ENCODE results near the gene SSRP1.
"Not testable (repeated sequence)": the region's sequence is repeated elsewhere in the genome, so short reads cannot be mapped to it uniquely, and the experiment has no call there.

SSRP1 gene

GRCh38 chr11:57303990-57304579, 31.6 kb downstream of the SSRP1 start:
- peaks cover 59% of the 10 kb centered on the region for H3K36me3 ChIP-seq (ENCODE audit: insufficient read depth, low read length)
- H3K9ac ChIP-seq (ENCODE audit: insufficient read length): no peak overlapping the region
- no peaks in the 10 kb centered on the region for H3K9me3 ChIP-seq (ENCODE audit: low read depth, low read length)
- H3K27ac ChIP-seq: no peak overlapping the region
- DNase-seq (ENCODE audit: low read depth, low spot score): no peak
- H3K4me3 ChIP-seq: no peak overlapping the region
- TF ChIP-seq EZH2 (IDR thresholded peaks at IDR 0.05): no peak
- TF ChIP-seq FOXP2 (optimal IDR thresholded peaks at IDR 0.05; ENCODE audit: control extremely low read depth, extremely low read length, insufficient read depth): no peak
- no peak for TF ChIP-seq POLR2AphosphoS5 (IDR thresholded peaks at IDR 0.05; ENCODE audit: borderline replicate concordance, low read depth, low read length)

GRCh38 chr11:57303280-57303989, 32.3 kb downstream of the SSRP1 start:
- Histone ChIP-seq H3K4me3 (no peak overlapping the region), H3K9me3 (ENCODE audit: low read depth, low read length) (no peaks in the 10 kb centered on the region), H3K27ac (no peak overlapping the region), H3K36me3 (ENCODE audit: insufficient read depth, low read length) (peaks cover 59% of the 10 kb centered on the region), H3K9ac (ENCODE audit: insufficient read length) (no peak overlapping the region)
- TF ChIP-seq EZH2 (IDR thresholded peaks at IDR 0.05) (no peak), FOXP2 (optimal IDR thresholded peaks at IDR 0.05; ENCODE audit: control extremely low read depth, extremely low read length, insufficient read depth) (no peak), POLR2AphosphoS5 (IDR thresholded peaks at IDR 0.05; ENCODE audit: borderline replicate concordance, low read depth, low read length) (no peak)
- no peak for DNase-seq (ENCODE audit: low read depth, low spot score)

GRCh38 chr11:57302489-57302888, 33.2 kb downstream of the SSRP1 start:
- H3K4me3 ChIP-seq: no peak overlapping the region
- H3K9ac ChIP-seq (ENCODE audit: insufficient read length): no peak overlapping the region
- peaks cover 69% of the 10 kb centered on the region for H3K36me3 ChIP-seq (ENCODE audit: insufficient read depth, low read length)
- H3K9me3 ChIP-seq (ENCODE audit: low read depth, low read length): no peaks in the 10 kb centered on the region
- TF ChIP-seq FOXP2 (optimal IDR thresholded peaks at IDR 0.05; ENCODE audit: control extremely low read depth, extremely low read length, insufficient read depth) (no peak), POLR2AphosphoS5 (IDR thresholded peaks at IDR 0.05; ENCODE audit: borderline replicate concordance, low read depth, low read length) (no peak), EZH2 (IDR thresholded peaks at IDR 0.05) (no peak)
- no peak for DNase-seq (ENCODE audit: low read depth, low spot score)
- H3K27ac ChIP-seq: no peak overlapping the region

- peaks cover 74% of the 10 kb centered on the region for H3K36me3 ChIP-seq (ENCODE audit: insufficient read depth, low read length)
- no peak overlapping the region for H3K27ac ChIP-seq
- H3K9ac ChIP-seq (ENCODE audit: insufficient read length): no peak overlapping the region
- no peak for DNase-seq (ENCODE audit: low read depth, low spot score)
- H3K9me3 ChIP-seq (ENCODE audit: low read depth, low read length): 0 out of 2 replicates have a peak, but pooled peaks cover 4% of the 10 kb centered on the region
- TF ChIP-seq EZH2 (IDR thresholded peaks at IDR 0.05): no peak
- TF ChIP-seq POLR2AphosphoS5 (IDR thresholded peaks at IDR 0.05; ENCODE audit: borderline replicate concordance, low read depth, low read length): no peak
- TF ChIP-seq FOXP2 (optimal IDR thresholded peaks at IDR 0.05; ENCODE audit: control extremely low read depth, extremely low read length, insufficient read depth): no peak
- H3K4me3 ChIP-seq: no peak overlapping the region
Measured at GRCh38 chr11:57301711-57302423, 33.8 kb downstream of the SSRP1 start.

GRCh38 chr11:57300785-57301184, 34.9 kb downstream of the SSRP1 start:
- no peak for DNase-seq (ENCODE audit: low read depth, low spot score)
- H3K27ac ChIP-seq: no peak overlapping the region
- no peak for TF ChIP-seq FOXP2 (optimal IDR thresholded peaks at IDR 0.05; ENCODE audit: control extremely low read depth, extremely low read length, insufficient read depth)
- no peak for TF ChIP-seq EZH2 (IDR thresholded peaks at IDR 0.05)
- TF ChIP-seq POLR2AphosphoS5 (IDR thresholded peaks at IDR 0.05; ENCODE audit: borderline replicate concordance, low read depth, low read length): no peak
- H3K9ac ChIP-seq (ENCODE audit: insufficient read length): no peak overlapping the region
- no peak overlapping the region for H3K4me3 ChIP-seq
- H3K9me3 ChIP-seq (ENCODE audit: low read depth, low read length): 0 out of 2 replicates have a peak, but pooled peaks cover 4% of the 10 kb centered on the region
- H3K36me3 ChIP-seq (ENCODE audit: insufficient read depth, low read length): peaks cover 79% of the 10 kb centered on the region

- no peak for DNase-seq (ENCODE audit: low read depth, low spot score)
- TF ChIP-seq EZH2 (IDR thresholded peaks at IDR 0.05) (no peak), POLR2AphosphoS5 (IDR thresholded peaks at IDR 0.05; ENCODE audit: borderline replicate concordance, low read depth, low read length) (no peak), FOXP2 (optimal IDR thresholded peaks at IDR 0.05; ENCODE audit: control extremely low read depth, extremely low read length, insufficient read depth) (no peak)
- 0 out of 2 replicates have a peak, but pooled peaks cover 4% of the 10 kb centered on the region for H3K9me3 ChIP-seq (ENCODE audit: low read depth, low read length)
- H3K4me3 ChIP-seq: no peak overlapping the region
- H3K9ac ChIP-seq (ENCODE audit: insufficient read length): no peak overlapping the region
- no peak overlapping the region for H3K27ac ChIP-seq
- peaks cover 73% of the 10 kb centered on the region for H3K36me3 ChIP-seq (ENCODE audit: insufficient read depth, low read length)
Measured at GRCh38 chr11:57299150-57299737, 36.4 kb downstream of the SSRP1 start.

- peaks cover 58% of the 10 kb centered on the region for H3K36me3 ChIP-seq (ENCODE audit: insufficient read depth, low read length)
- H3K4me3 ChIP-seq: no peak overlapping the region
- H3K9me3 ChIP-seq (ENCODE audit: low read depth, low read length): 0 out of 2 replicates have a peak, but pooled peaks cover 4% of the 10 kb centered on the region
- no peak for DNase-seq (ENCODE audit: low read depth, low spot score)
- no peak overlapping the region for H3K9ac ChIP-seq (ENCODE audit: insufficient read length)
- TF ChIP-seq EZH2 (IDR thresholded peaks at IDR 0.05) (no peak), FOXP2 (optimal IDR thresholded peaks at IDR 0.05; ENCODE audit: control extremely low read depth, extremely low read length, insufficient read depth) (no peak), POLR2AphosphoS5 (IDR thresholded peaks at IDR 0.05; ENCODE audit: borderline replicate concordance, low read depth, low read length) (no peak)
- H3K27ac ChIP-seq: no peak overlapping the region
Measured at GRCh38 chr11:57297221-57297620, 38.5 kb downstream of the SSRP1 start.

GRCh38 chr11:57296205-57296604, 39.5 kb downstream of the SSRP1 start:
- H3K36me3 ChIP-seq (ENCODE audit: insufficient read depth, low read length): peaks cover 48% of the 10 kb centered on the region

More at GRCh38 chr11:57296205-57296604, 39.5 kb downstream of the SSRP1 start:
- not testable (repeated sequence) for H3K27ac ChIP-seq; H3K9me3 ChIP-seq (ENCODE audit: low read depth, low read length); DNase-seq (ENCODE audit: low read depth, low spot score); H3K4me3 ChIP-seq; H3K9ac ChIP-seq (ENCODE audit: insufficient read length)

Measured in SK-N-MC (cell line).